Measurements from ENCODE around the gene SSB. TPM values are rescaled to one million over a fixed set of nuclear protein-coding genes. Genes with fewer than 3 reads are reported as not detected.
"Not testable (repeated sequence)": the region's sequence is repeated elsewhere in the genome, so short reads cannot be mapped to it uniquely, and the experiment has no call there.

SSB gene
- total RNA-seq, 1 donor from 2014 or later = 89.3 TPM

DNA sequence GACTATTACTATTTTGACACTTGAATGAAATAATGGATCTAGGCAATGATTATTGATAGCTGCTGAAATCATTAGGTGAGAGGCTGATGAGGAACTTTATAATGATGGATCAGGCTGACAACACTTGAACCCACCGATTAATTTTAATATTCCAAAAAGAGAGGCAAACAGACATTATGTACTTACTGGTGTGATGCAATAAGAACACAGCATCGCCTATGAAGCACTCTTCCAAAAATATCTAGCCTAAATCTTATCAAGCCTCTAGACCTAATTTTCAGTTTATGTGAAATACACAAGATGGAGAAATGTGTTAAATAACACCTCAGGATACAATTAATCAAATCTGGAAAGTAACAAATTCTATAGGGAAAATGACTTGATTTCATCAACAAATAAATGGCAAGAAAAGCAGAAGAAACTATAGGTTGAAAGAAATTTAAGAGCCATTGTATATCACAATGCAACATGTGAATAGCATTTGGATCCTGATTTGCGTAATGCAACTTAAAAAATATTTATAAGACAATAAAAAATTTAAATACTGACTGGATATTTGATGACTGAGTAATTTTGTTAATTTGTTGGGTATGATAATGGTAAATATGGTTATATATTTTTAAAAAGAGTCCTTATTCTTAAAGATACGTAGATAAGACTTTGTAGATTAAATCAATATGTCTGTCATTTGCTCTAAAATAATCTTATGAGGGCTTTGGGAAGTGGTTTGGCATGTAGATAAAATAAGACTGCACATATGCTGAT, 17.2 kb upstream of the SSB start:
- no peak for DNase-seq (ENCODE audit: low spot score in 2 of 2)
- FAIRE-seq = no peak

DNA sequence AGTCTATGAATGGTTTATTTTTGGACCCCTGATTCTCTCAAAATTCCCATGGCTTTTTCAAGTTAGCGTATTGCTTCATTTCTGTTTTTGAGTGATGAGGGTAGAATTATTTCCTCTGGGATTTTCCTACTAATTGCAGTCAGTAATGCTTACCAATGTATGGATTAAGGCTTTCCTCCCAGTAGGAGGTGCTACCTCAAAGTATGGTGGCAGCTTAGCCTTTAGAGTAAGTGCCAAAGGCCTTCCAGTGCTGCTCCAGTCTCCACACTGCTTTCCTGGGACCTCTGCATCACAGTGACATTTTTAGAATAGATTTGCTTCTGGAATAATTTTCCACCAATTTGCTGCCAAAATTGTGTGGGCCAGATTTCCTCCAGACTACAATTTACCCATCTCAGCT, 16.2 kb upstream of the SSB start:
- DNase-seq (ENCODE audit: low spot score in 2 of 2) (no peak), FAIRE-seq (no peak)

DNA sequence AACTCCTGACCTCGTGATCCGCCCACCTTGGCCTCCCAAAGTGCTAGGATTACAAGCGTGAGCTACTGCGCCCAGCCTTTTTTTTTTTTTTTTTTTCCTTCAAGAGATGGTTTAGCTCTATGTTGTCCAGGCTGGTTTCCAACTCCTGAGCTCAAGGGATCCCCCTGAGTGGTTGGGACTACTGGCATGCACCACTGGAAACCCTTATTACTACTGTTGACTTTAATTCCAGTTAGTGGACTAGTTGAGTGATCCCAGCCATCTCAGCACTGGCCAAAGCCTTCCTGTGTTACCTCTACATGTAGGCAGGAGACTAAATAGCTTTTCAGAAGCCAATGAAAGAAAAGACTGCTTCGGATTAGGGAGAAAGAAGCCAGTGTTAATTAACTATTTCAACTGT, 8.1 kb upstream of the SSB start:
- no peak for DNase-seq (ENCODE audit: low spot score in 2 of 2)
- FAIRE-seq = no peak

DNA sequence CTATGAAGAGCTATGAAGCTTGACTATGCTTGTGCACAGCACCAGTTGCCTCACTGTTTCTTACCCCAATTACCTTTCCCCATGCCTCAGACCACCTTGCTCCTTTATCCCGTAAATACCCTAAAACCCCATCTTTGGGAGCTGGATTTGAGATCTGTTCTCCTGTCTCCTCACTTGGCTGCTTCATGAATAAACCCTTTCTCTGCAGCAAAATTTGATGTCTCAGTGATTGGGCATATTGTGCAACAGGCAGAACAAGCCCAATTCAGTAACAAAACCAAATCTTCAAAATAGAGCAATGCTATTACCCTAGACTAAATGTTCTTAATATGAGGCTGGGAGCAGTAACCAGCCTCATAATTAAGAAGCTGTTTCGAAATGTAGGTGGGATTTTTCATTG, 3.5 kb upstream of the SSB start:
- FAIRE-seq (no peak), DNase-seq (ENCODE audit: low spot score in 2 of 2) (no peak)

DNA sequence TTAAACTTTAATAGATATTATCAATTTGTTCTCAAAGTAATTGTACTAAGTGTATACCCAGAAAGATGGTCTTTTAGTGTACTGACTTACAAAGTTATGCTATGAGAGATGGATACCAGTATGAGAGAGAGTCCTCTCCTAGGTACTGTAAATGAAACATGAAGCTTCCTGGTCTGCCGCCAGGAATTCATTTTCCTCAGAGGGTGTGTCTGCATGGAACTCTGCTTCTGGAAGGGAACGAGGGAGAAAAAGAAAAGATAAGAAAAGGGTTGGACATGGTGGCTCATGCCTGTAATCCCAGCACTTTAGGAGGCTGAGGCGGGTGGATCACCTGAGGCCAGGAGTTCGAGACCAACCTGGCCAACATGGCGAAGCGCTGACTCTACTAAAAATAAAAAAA, 2.2 kb upstream of the SSB start:
- no peak for DNase-seq (ENCODE audit: low spot score in 2 of 2)
- FAIRE-seq = no peak

DNA sequence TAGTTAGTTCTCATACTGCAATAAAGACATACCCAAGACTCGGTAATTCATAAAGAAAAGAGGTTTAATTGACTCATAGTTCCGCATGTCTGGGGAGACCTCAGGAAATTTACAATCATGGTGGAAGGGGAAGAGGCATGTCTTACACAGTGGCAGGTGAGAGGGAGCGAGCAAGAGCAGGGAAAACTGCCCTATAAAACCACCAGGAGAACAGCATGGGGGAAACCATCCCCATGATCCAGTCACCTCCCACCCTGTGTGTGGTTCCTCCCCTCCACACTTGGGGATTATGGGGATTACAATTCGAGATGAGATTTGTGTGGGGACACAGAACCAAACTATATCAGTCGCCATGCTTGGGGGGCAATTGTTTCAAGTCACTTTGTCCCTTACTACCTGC, 1.1 kb upstream of the SSB start:
- FAIRE-seq (no peak), DNase-seq (ENCODE audit: low spot score in 2 of 2) (no peak)

DNA sequence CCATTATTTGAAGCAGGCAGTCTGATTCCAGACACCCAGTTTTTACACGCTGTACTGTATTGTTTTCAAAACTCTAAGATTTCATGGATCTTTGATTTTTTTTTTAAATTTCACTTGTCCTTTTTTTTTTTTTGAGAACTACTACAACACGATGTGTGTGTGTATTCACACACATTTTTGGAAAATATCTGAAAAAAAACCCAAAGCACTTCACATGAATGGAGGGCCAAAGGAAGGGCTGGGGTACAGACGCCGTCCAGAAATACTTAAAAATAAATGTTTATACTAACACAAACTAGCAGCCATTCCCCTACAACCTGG, 314 bp upstream of the SSB start:
- FAIRE-seq = no peak
- DNase-seq (ENCODE audit: low spot score in 2 of 2) = peak in 1 of 2 donors; percentile 22

DNA sequence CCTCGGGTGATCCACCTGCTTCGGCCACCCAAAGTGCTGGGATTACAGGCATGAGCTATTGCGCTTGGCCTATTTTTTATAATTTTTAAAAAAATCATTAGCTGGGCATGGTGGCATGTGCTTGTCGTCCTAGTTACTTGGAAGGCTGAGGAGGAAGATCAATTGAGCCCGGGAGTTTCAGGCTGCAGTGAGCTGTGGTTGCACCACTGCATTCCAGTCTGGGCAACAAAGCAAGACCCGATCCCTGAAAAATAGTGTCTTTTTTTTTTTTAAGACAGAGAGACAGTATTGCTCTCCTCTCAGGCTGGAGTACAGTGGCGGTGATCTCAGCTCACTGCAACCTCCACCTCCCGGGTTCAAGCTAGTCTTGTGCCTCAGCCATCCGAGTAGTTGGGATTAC, 4.8 kb downstream of the SSB start:
- DNase-seq (ENCODE audit: low spot score in 2 of 2) = no peak
- no peak for FAIRE-seq

DNA sequence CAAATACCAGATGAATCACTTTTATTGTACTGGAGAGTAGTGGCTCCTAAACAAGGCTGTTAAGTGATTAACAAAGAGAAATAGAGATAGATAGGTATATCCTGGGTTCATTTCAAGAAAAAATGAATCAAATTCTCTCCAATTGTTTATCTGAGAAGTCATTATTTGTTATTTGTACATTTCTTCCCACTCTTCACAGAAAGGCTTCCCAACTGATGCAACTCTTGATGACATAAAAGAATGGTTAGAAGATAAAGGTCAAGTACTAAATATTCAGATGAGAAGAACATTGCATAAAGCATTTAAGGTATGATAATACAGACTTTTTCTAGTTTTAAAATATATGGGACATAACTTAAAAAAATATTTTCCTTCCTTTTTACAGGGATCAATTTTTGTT, 7.9 kb downstream of the SSB start:
- DNase-seq (ENCODE audit: low spot score in 2 of 2) = no peak
- FAIRE-seq = no peak

DNA sequence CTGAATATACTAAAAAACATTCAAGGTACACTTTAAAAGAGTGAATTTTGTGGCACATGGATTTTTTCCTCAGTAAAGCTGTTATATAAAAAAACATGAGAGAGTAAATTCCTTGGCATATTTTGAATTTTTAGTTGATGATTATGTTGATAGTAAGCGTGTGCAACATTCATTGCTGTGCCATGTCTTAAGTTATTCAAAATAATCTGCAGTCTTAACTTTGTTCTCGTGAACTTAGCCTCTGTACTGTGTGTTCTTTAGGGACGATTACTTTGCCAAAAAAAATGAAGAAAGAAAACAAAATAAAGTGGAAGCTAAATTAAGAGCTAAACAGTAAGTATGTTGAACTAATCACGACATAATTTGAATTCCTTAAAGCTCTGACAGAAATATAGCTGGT, 9.6 kb downstream of the SSB start:
- DNase-seq (ENCODE audit: low spot score in 2 of 2) (no peak), FAIRE-seq (no peak)

DNA sequence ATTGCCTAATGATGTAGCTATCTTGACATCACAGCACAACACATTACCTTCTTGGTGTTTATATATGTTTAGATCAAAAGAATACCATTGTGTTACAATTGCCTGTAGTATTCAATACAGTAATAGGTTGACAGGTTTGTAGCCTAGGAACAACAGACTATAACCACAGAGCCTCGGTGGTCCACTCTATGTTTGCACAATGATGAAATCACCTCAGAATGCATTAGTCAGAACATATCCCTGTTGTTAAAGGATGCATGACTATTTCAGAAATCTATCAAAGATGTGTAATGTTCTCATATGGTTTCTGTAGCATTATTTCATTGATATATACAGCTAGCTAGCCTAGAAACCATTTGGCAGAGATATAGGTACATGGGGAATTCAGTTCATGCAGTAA, 17.2 kb downstream of the SSB start:
- no peak for DNase-seq (ENCODE audit: low spot score in 2 of 2)
- FAIRE-seq = no peak

DNA sequence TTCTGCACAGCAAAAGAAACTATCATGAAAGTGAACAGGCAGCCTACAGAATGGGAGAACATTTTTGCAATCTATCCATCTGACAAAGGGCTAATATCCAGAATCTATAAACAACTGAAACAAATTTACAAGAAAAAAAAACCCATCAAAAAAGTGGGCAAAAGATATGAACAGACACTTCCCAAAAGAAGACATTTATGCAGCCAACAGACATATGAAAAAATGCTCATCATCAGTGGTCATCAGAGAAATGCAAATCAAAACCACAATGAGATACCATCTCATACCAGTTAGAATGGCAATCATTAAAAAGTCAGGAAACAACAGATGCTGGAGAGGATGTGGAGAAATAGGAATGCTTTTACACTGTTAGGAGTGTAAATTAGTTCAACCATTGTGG, 18.3 kb downstream of the SSB start:
- FAIRE-seq; DNase-seq (ENCODE audit: low spot score in 2 of 2): not testable (repeated sequence)

DNA sequence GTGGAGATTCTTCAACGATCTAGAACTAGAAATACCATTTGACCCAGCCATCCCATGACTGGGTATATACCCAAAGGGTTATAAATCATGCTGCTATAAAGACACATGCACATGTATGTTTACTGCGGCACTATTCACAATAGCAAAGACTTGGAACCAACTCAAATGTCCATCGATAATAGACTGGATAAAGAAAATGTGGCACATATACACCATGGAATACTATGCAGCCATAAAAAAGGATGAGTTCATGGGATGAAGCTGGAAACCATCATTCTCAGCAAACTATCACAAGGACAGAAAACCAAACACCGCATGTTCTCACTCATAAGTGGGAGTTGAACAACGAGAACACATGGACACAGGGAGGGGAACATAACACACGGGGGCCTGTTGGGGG, 18.7 kb downstream of the SSB start:
- DNase-seq (ENCODE audit: low spot score in 2 of 2); FAIRE-seq: not testable (repeated sequence)

DNA sequence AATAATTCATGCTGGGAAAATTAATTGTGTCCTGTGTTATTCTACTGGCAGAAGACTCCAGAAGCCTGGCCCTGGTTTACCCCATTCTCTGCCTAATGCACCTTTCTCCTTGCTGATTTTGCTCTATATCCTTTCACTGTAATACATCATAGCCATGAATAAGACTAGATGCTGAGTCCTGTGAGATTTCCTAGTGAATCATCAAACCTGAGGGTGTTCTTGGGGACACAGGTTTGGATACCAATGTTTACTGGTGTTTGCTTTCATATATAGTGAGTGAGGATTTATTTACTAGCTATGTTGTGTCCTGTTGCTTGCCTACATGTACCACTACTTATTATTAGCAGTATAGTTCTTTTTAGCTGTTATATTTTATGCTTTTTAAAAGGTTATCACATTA, 19.6 kb downstream of the SSB start:
- FAIRE-seq = no peak
- no peak for DNase-seq (ENCODE audit: low spot score in 2 of 2)

DNA sequence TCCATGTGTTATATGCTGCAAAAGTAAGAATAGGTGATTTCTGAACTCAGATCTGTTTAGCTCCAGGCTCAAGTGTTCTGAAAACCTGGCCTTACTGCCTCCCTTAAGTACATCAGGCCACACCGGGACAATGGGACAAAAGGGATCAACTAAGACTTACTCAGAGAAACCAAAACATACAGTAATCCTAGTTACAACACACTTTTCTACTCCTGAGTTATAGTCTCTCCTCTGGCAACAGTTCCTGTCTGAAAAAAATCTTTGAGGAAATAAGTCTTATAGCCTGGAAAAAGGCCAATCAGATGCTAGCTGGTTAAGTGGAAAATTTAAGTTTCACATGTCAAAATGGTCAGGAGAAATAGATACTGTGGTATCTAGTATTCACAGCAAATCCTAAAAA, 20.4 kb downstream of the SSB start:
- DNase-seq (ENCODE audit: low spot score in 2 of 2) (no peak), FAIRE-seq (no peak)

DNA sequence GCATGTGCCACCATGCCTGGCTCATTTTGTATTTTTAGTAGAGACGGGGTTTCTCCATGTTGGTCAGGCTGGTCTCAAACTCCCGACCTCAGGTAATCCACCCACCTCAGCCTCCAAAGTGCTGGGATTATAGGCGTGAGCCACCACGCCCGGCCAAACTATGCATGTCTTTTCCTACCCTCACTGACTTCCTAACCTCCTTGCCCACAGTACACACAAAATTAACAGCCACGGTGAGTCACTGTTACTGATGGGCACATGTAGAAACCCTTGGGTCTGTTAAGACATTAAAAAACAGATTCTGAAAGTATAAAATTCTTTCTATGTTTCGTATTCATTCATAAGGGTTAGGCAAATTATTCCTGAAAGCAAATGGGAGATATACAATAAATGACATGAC, 21.4 kb downstream of the SSB start:
- not testable (repeated sequence) for FAIRE-seq; DNase-seq (ENCODE audit: low spot score in 2 of 2)

DNA sequence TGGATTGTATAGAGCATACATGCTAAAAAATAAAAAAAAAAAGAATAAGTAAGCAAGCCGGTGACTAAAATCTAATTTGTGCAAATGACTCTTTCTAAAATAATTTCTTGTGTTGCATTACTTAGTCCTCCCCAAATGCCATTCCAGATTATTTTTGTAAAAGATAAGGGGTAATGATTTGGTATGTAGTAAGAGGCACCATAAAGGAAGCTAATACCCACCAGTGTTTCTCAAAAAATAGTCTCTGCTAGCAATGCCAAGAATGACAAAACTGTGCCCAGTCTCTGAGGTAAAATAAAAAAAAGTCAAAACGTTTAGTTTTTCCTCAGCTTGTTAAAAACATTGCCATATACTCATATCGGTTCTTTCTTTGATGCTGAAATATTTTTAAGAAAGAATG, 23.4 kb downstream of the SSB start:
- FAIRE-seq = no peak
- no peak for DNase-seq (ENCODE audit: low spot score in 2 of 2)

DNA sequence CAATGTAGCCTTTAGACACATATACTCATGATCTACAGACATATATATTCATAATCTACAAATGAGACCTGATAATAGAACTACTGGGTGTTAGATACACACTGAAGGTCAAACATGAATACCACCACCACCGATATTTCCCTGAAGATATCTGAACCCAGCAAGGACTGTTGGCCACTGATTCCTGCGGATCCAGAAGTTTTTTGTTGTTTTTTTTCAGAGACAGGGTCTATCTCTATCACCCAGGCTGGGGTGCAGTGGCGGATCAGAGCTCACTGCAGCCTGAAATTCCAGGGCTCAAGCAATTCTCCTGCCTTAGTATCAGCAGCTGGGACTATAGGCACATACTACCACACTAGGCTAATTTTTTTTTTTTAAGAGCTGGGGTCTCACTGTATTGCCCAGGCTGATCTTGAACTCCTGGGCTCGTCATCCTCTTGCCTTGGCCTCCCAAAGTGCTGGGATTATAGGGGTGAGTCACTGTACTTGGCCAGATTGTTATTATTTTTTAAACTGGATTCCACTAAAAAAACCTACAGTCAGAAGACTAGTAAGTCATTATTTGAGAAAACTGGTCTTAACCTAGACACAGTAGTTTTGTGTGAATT, 24.2 kb downstream of the SSB start:
- FAIRE-seq (no peak), DNase-seq (ENCODE audit: low spot score in 2 of 2) (no peak)

DNA sequence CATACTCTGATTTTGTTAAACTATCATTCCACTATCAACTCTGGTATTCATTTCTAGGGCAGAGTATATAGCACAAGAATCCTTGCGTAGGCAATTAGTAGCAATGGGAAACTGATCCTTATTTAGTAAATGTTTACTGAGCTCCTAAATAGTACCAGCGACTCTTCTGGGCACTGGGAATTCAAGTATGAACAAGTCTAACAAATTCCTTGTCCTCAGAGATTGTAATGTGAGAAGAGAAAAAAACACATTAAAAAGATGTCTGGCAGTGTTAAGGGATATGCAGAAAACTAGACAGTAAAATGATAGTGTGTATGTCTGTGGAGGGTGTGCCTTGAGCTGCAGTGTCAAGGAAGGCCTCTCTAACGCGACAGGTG, 25.3 kb downstream of the SSB start:
- no peak for FAIRE-seq
- no peak for DNase-seq (ENCODE audit: low spot score in 2 of 2)

DNA sequence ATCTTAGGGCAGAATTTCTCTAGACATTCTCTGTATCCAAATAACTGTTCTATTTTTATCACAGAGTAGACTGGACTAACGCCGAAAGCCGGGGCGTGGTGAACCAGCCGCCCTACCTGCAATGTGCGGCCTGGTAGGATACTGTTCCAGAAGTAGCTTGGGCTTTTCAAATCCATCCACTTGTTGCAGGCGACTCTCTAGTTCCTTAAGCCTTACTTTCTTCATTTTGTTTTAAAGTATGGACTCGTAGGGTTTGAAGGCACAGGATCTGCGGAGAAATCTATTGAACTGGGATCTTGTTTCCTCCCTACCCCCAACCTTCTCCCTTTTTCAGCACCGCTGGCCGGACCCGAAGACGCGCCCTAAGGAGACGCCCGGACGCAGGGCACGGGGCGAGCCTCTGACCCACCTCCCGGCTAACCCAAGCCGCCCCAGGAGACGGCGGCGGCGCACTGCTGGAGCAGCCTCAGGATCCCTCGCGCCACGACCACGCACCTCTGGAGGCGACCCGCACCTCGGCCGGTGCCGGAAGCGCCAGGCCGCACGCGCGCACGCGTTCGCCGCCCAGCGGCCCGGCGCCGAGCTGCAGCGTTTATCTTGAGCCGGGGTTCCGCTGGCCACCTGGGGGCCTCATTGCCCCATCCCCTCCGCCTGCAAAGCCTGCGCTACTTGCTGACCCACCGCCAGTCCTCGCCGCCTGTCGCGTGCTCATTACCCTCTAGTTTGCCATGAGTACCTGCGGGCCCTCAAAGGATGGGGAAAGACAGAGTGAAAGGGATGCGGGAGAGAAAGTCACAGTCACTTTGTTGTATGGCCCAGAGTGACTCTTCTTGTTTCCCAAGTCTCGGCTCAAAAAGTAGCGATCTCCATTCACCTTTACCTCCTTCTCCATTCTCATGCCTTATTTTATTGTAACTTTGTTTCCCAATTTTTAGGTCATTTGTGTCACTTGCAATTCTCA, 26.0 kb downstream of the SSB start, which contains the start of gene METTL5:
METTL5 (minus strand) TSS at position 533 of the 961 bp plus-strand sequence; CDS start at position 225, 308 bp downstream.
- no peak for FAIRE-seq

More for the DNA sequence above, 26.0 kb downstream of the SSB start, which contains the start of gene METTL5:
- DNase-seq (ENCODE audit: low spot score in 2 of 2) = peak; percentile 86 to 89

Data from frontal cortex (tissue), 4 donors.